Measurements from ENCODE around the gene SLC15A5. TPM values are rescaled to one million over a fixed set of nuclear protein-coding genes. Genes with fewer than 3 reads are reported as not detected.
A peak's percentile ranks its signal among the peaks of the same experiment; 100 is the strongest.

The SLC15A5 gene, protein sequence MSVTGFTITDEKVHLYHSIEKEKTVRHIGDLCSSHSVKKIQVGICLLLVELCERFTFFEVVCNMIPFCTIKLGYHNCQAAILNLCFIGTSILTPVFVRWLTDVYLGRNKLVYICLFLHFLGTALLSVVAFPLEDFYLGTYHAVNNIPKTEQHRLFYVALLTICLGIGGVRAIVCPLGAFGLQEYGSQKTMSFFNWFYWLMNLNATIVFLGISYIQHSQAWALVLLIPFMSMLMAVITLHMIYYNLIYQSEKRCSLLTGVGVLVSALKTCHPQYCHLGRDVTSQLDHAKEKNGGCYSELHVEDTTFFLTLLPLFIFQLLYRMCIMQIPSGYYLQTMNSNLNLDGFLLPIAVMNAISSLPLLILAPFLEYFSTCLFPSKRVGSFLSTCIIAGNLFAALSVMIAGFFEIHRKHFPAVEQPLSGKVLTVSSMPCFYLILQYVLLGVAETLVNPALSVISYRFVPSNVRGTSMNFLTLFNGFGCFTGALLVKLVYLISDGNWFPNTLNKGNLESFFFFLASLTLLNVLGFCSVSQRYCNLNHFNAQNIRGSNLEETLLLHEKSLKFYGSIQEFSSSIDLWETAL
- not detected for total RNA-seq
- polyA plus RNA-seq: not detected
- long read RNA-seq, donor 1: 0 reads
- long read RNA-seq, donor 2: 0 reads
- long read RNA-seq, donor 3: 0 reads
- long read RNA-seq, donor 4: 0 reads
- long read RNA-seq, donor 5: 0 reads
- long read RNA-seq, donor 6, partial matches to known transcripts: 99 of 511 reads
- long read RNA-seq, donor 6, other reads (novel, unspliced or antisense): 412 of 511 reads
- long read RNA-seq, donor 7: 0 reads
- long read RNA-seq, donor 8: 0 reads
- long read RNA-seq, donor 9: 0 reads
- long read RNA-seq, donor 10: 0 reads

GRCh38 chr12:16277585-16277984, at the start of gene SLC15A5:
Gene SLC15A5 (minus strand): TSS chr12:16277685. CDS start chr12:16277685, 0 bp downstream.
- TF ChIP-seq POLR2A (IDR thresholded peaks at IDR 0.05): no peak
- no peak for TF ChIP-seq EP300 (IDR thresholded peaks at IDR 0.05)
- no peak for TF ChIP-seq POLR2AphosphoS5 (IDR thresholded peaks at IDR 0.05)
- TF ChIP-seq CTCF (IDR thresholded peaks at IDR 0.05): no peak
- no peak for DNase-seq
- Histone ChIP-seq H3K27ac (no peak within 1 kb of the TSS), H3K9me3 (no peaks in the 10 kb centered on the region), H3K36me3 (no peaks in the 10 kb centered on the region), H3K4me3 (no peak within 1 kb of the TSS), H3K27me3 (no peaks in the 10 kb centered on the region), H3K4me1 (peaks cover 0 to 3% (median 0%) of the 10 kb centered on the region in 4 donors)
- 36 to 63% (median 49%) methylated on average over 5 of the region's 5 CpGs for WGBS, 5 donors
- intact Hi-C loops (cut with DNase I; ENCODE audit: low total_unique reads): no loop called here

GRCh38 chr12:16325426-16325825, 47.9 kb upstream of the SLC15A5 start:
- H3K4me3 ChIP-seq: no peak overlapping the region
- intact Hi-C loops (cut with DNase I; ENCODE audit: low total_unique reads): no loop called here
- H3K36me3 ChIP-seq: no peaks in the 10 kb centered on the region
- TF ChIP-seq CTCF (IDR thresholded peaks at IDR 0.05) (no peak), POLR2A (IDR thresholded peaks at IDR 0.05) (no peak), EP300 (IDR thresholded peaks at IDR 0.05) (no peak), POLR2AphosphoS5 (IDR thresholded peaks at IDR 0.05) (no peak)
- WGBS, 5 donors: 5 to 15% (median 9%) methylated on average over 3 of the region's 3 CpGs
- no peak overlapping the region for H3K27ac ChIP-seq
- H3K9me3 ChIP-seq: peaks cover 0 to 11% (median 7%) of the 10 kb centered on the region in 4 donors
- H3K27me3 ChIP-seq: no peaks in the 10 kb centered on the region
- peaks cover 0 to 13% (median 5%) of the 10 kb centered on the region in 4 donors for H3K4me1 ChIP-seq
- DNase-seq: peak; percentile 21 to 57

- intact Hi-C loops (cut with DNase I; ENCODE audit: low total_unique reads): no loop called here
- H3K9me3 ChIP-seq: peaks cover 0 to 11% (median 7%) of the 10 kb centered on the region in 4 donors
- H3K4me3 ChIP-seq: no peak overlapping the region
- no peak overlapping the region for H3K27ac ChIP-seq
- 55 to 74% (median 65%) methylated on average over 3 of the region's 3 CpGs for WGBS, 5 donors
- DNase-seq: no peak
- no peaks in the 10 kb centered on the region for H3K27me3 ChIP-seq
- TF ChIP-seq EP300 (IDR thresholded peaks at IDR 0.05) (no peak), CTCF (IDR thresholded peaks at IDR 0.05) (no peak), POLR2AphosphoS5 (IDR thresholded peaks at IDR 0.05) (no peak), POLR2A (IDR thresholded peaks at IDR 0.05) (no peak)
- no peaks in the 10 kb centered on the region for H3K36me3 ChIP-seq
- H3K4me1 ChIP-seq: peaks cover 0 to 13% (median 5%) of the 10 kb centered on the region in 4 donors
Observed at GRCh38 chr12:16324772-16325171, 47.3 kb upstream of the SLC15A5 start.

DNA sequence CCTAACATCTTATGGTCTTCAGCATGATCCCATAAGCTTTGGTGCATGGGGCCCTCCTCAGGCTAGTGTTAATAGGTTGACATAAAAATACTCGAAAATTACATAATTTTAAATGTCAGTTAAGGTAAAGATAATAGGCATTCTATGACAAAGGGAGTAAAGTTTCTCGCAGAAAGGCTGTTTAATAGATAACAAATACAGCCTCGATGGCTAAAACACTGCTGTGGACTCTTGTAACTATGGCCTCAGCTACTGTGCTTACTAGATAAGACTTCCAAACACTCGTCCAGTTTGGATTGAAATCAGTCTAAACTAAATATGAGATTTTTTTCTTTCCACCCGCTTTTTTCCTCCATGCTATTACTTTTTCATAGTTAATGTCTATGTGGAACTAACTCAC, 46.8 kb upstream of the SLC15A5 start:
- no peak for DNase-seq
- H3K4me1 ChIP-seq: peaks cover 0 to 13% (median 5%) of the 10 kb centered on the region in 4 donors
- intact Hi-C loops (cut with DNase I; ENCODE audit: low total_unique reads): no loop called here
- no peak overlapping the region for H3K4me3 ChIP-seq
- H3K36me3 ChIP-seq: no peaks in the 10 kb centered on the region
- TF ChIP-seq CTCF (IDR thresholded peaks at IDR 0.05) (no peak), EP300 (IDR thresholded peaks at IDR 0.05) (no peak), POLR2AphosphoS5 (IDR thresholded peaks at IDR 0.05) (no peak)
- no peaks in the 10 kb centered on the region for H3K27me3 ChIP-seq
- peaks cover 0 to 11% (median 7%) of the 10 kb centered on the region in 4 donors for H3K9me3 ChIP-seq
- H3K27ac ChIP-seq: no peak overlapping the region
- 27 to 45% (median 37%) methylated on average over 5 of the region's 5 CpGs for WGBS, 5 donors
